ENCODE results near the gene CHTF18. TPM values are rescaled to one million over a fixed set of nuclear protein-coding genes. Genes with fewer than 3 reads are reported as not detected.

Gene CHTF18
- total and polyA plus RNA-seq, 2 experiments from 2014 or later, result 61.3 to 129 TPM

DNA sequence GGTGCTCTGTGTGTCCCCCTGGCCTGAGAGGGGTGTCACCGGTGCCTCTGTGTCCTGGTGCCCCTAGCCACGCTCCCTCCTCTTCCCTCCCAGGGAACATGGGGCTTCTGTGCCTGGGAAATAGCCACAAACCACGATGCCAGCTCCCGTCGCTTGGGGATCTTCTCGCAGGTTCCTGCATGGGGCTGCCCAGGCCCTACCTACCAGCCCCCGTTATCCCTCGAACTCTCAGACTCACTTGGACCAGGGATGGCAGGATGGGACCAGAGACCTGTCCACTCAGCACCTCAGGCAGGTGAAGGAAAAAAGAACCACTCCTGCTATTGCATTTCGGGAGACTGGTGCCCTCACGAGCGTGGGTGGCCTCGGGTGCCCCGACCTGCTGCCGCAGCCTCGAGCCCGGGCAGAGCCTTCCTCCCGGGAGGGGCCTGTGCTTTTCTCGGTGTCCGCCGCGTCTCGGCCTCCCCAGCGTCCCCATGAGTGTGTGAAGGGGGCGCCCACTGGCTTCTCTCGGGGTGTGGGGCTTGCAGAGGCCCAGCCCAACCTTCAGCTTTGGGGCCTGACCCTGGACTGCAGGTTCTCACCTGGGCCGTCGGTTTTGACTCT, 53.1 kb downstream of the CHTF18 start:
- no peak for DNase-seq (ENCODE audit: low spot score)
- Histone ChIP-seq H3K27me3 (ENCODE audit: insufficient read depth) (no peaks in the 10 kb centered on the region), H3K9me2 (ENCODE audit: insufficient read depth) (no peaks in the 10 kb centered on the region), H4K20me1 (replicated peaks; ENCODE audit: insufficient read depth) (no peaks in the 10 kb centered on the region), H3K36me3 (ENCODE audit: insufficient read depth) (no peaks in the 10 kb centered on the region), H3K4me2 (no peak overlapping the region), H3K4me3 (no peak overlapping the region), H3K27ac (ENCODE audit: low read depth) (no peak overlapping the region), H3K4me1 (ENCODE audit: insufficient read depth) (no peaks in the 10 kb centered on the region), H3K79me2 (replicated peaks; ENCODE audit: insufficient read depth) (no peaks in the 10 kb centered on the region), H3F3A (replicated peaks; ENCODE audit: low read depth) (peaks cover 4% of the 10 kb centered on the region; the same call in 1 of the 2 replicates), H2AFZ (no peak overlapping the region)
- no peak overlapping the region for H3K27ac Mint-ChIP-seq
- H3K4me1 Mint-ChIP-seq, result peaks cover 4% of the 10 kb centered on the region
- no peak for ATAC-seq
- no peak overlapping the region for H3K4me3 Mint-ChIP-seq
- peaks cover 17% of the 10 kb centered on the region for H3K9me3 Mint-ChIP-seq
- peaks cover 4% of the 10 kb centered on the region for H3K27me3 Mint-ChIP-seq (ENCODE audit: insufficient read depth, low read depth, poor library complexity)
- H3K36me3 Mint-ChIP-seq (ENCODE audit: low read depth), result no peaks in the 10 kb centered on the region
- TF ChIP-seq, protein P1, sequence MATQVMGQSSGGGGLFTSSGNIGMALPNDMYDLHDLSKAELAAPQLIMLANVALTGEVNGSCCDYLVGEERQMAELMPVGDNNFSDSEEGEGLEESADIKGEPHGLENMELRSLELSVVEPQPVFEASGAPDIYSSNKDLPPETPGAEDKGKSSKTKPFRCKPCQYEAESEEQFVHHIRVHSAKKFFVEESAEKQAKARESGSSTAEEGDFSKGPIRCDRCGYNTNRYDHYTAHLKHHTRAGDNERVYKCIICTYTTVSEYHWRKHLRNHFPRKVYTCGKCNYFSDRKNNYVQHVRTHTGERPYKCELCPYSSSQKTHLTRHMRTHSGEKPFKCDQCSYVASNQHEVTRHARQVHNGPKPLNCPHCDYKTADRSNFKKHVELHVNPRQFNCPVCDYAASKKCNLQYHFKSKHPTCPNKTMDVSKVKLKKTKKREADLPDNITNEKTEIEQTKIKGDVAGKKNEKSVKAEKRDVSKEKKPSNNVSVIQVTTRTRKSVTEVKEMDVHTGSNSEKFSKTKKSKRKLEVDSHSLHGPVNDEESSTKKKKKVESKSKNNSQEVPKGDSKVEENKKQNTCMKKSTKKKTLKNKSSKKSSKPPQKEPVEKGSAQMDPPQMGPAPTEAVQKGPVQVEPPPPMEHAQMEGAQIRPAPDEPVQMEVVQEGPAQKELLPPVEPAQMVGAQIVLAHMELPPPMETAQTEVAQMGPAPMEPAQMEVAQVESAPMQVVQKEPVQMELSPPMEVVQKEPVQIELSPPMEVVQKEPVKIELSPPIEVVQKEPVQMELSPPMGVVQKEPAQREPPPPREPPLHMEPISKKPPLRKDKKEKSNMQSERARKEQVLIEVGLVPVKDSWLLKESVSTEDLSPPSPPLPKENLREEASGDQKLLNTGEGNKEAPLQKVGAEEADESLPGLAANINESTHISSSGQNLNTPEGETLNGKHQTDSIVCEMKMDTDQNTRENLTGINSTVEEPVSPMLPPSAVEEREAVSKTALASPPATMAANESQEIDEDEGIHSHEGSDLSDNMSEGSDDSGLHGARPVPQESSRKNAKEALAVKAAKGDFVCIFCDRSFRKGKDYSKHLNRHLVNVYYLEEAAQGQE (IDR thresholded peaks at IDR 0.05; ENCODE audit: unreplicated experiment), result no peak
- no peak for TF ChIP-seq STAT1 (IDR thresholded peaks at IDR 0.05; ENCODE audit: unreplicated experiment)
- TF ChIP-seq, protein P2, sequence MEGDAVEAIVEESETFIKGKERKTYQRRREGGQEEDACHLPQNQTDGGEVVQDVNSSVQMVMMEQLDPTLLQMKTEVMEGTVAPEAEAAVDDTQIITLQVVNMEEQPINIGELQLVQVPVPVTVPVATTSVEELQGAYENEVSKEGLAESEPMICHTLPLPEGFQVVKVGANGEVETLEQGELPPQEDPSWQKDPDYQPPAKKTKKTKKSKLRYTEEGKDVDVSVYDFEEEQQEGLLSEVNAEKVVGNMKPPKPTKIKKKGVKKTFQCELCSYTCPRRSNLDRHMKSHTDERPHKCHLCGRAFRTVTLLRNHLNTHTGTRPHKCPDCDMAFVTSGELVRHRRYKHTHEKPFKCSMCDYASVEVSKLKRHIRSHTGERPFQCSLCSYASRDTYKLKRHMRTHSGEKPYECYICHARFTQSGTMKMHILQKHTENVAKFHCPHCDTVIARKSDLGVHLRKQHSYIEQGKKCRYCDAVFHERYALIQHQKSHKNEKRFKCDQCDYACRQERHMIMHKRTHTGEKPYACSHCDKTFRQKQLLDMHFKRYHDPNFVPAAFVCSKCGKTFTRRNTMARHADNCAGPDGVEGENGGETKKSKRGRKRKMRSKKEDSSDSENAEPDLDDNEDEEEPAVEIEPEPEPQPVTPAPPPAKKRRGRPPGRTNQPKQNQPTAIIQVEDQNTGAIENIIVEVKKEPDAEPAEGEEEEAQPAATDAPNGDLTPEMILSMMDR (conservative IDR thresholded peaks at IDR 0.05; ENCODE audit: low read depth in 2 of 2), result no peak
- TF ChIP-seq, protein P3, sequence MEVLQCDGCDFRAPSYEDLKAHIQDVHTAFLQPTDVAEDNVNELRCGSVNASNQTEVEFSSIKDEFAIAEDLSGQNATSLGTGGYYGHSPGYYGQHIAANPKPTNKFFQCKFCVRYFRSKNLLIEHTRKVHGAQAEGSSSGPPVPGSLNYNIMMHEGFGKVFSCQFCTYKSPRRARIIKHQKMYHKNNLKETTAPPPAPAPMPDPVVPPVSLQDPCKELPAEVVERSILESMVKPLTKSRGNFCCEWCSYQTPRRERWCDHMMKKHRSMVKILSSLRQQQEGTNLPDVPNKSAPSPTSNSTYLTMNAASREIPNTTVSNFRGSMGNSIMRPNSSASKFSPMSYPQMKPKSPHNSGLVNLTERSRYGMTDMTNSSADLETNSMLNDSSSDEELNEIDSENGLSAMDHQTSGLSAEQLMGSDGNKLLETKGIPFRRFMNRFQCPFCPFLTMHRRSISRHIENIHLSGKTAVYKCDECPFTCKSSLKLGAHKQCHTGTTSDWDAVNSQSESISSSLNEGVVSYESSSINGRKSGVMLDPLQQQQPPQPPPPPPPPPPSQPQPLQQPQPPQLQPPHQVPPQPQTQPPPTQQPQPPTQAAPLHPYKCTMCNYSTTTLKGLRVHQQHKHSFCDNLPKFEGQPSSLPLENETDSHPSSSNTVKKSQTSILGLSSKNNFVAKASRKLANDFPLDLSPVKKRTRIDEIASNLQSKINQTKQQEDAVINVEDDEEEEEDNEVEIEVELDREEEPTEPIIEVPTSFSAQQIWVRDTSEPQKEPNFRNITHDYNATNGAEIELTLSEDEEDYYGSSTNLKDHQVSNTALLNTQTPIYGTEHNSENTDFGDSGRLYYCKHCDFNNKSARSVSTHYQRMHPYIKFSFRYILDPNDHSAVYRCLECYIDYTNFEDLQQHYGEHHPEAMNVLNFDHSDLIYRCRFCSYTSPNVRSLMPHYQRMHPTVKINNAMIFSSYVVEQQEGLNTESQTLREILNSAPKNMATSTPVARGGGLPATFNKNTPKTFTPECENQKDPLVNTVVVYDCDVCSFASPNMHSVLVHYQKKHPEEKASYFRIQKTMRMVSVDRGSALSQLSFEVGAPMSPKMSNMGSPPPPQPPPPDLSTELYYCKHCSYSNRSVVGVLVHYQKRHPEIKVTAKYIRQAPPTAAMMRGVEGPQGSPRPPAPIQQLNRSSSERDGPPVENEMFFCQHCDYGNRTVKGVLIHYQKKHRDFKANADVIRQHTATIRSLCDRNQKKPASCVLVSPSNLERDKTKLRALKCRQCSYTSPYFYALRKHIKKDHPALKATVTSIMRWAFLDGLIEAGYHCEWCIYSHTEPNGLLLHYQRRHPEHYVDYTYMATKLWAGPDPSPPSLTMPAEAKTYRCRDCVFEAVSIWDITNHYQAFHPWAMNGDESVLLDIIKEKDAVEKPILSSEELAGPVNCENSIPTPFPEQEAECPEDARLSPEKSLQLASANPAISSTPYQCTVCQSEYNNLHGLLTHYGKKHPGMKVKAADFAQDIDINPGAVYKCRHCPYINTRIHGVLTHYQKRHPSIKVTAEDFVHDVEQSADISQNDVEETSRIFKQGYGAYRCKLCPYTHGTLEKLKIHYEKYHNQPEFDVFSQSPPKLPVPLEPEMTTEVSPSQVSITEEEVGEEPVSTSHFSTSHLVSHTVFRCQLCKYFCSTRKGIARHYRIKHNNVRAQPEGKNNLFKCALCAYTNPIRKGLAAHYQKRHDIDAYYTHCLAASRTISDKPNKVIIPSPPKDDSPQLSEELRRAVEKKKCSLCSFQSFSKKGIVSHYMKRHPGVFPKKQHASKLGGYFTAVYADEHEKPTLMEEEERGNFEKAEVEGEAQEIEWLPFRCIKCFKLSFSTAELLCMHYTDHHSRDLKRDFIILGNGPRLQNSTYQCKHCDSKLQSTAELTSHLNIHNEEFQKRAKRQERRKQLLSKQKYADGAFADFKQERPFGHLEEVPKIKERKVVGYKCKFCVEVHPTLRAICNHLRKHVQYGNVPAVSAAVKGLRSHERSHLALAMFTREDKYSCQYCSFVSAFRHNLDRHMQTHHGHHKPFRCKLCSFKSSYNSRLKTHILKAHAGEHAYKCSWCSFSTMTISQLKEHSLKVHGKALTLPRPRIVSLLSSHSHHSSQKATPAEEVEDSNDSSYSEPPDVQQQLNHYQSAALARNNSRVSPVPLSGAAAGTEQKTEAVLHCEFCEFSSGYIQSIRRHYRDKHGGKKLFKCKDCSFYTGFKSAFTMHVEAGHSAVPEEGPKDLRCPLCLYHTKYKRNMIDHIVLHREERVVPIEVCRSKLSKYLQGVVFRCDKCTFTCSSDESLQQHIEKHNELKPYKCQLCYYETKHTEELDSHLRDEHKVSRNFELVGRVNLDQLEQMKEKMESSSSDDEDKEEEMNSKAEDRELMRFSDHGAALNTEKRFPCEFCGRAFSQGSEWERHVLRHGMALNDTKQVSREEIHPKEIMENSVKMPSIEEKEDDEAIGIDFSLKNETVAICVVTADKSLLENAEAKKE (CRISPR knock-in tag; IDR thresholded peaks at IDR 0.05), result no peak
- TF ChIP-seq, protein P4, sequence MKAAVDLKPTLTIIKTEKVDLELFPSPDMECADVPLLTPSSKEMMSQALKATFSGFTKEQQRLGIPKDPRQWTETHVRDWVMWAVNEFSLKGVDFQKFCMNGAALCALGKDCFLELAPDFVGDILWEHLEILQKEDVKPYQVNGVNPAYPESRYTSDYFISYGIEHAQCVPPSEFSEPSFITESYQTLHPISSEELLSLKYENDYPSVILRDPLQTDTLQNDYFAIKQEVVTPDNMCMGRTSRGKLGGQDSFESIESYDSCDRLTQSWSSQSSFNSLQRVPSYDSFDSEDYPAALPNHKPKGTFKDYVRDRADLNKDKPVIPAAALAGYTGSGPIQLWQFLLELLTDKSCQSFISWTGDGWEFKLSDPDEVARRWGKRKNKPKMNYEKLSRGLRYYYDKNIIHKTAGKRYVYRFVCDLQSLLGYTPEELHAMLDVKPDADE (IDR thresholded peaks at IDR 0.05), result no peak
- no peak for TF ChIP-seq JUNB (IDR thresholded peaks at IDR 0.05; ENCODE audit: unreplicated experiment)
- no peak for TF ChIP-seq EZH2 (IDR thresholded peaks at IDR 0.05; ENCODE audit: low read depth, unreplicated experiment)
- no peak for TF ChIP-seq ZNF114 (CRISPR knock-in tag; IDR thresholded peaks at IDR 0.05)
- TF ChIP-seq EZH2phosphoT487 (IDR thresholded peaks at IDR 0.05; ENCODE audit: unreplicated experiment), result no peak
- no peak for TF ChIP-seq POLR2AphosphoS5 (IDR thresholded peaks at IDR 0.05; ENCODE audit: low read depth)
